HepG2 (cell line): Measurements from ENCODE around the gene FIS1. TPM values are rescaled to one million over a fixed set of nuclear protein-coding genes. Genes with fewer than 3 reads are reported as not detected.

Experiments used
- CCDC6 ChIP-seq: sonication (generic); formaldehyde crosslinking; IDR thresholded peaks from 2 replicates; pipeline ENCODE4 v1.8.1; 2022; ENCODE audit warnings: mild to moderate bottlenecking, missing genetic modification reagents, moderate library complexity
- GFI1 ChIP-seq: sonication (generic); formaldehyde crosslinking; IDR thresholded peaks from 2 replicates; pipeline ENCODE4 v1.5.0; 2020; ENCODE audit warnings: missing genetic modification reagents, mild to moderate bottlenecking, borderline replicate concordance
- HNRNPH1 ChIP-seq: fragments of 200-400 bp; formaldehyde crosslinking; optimal IDR thresholded peaks from 2 replicates; pipeline ENCODE3; 2017; ENCODE audit warnings: mild to moderate bottlenecking, low read depth, low read length
- KDM1A ChIP-seq: IDR thresholded peaks from 2 replicates; pipeline ENCODE4 v1.6.1; 2016; ENCODE audit warnings: missing compliant biosample characterization
- KLF12 ChIP-seq: sonication (generic); formaldehyde crosslinking; IDR thresholded peaks from 2 replicates; pipeline ENCODE4 v1.4.0; 2020; ENCODE audit warnings: missing genetic modification reagents, borderline replicate concordance
- LCORL ChIP-seq, 2 experiments: fragments of 450-650 bp in 1 of 2; sonication (generic) in 1 of 2; formaldehyde crosslinking in 1 of 2; IDR thresholded peaks; 2 replicates each; pipeline versions ENCODE4 v1.5.0 to v1.6.1; 2017 to 2020; ENCODE audit warnings: antibody characterized with exemption in 1 of 2, missing genetic modification reagents in 1 of 2
- MTA3 ChIP-seq: sonication (generic); formaldehyde crosslinking; IDR thresholded peaks from 2 replicates; pipeline ENCODE4 v1.4.0; 2020; ENCODE audit warnings: missing genetic modification reagents
- NAIF1 ChIP-seq: sonication (generic); formaldehyde crosslinking; IDR thresholded peaks from 2 replicates; pipeline ENCODE4 v1.5.0; 2020; ENCODE audit warnings: mild to moderate bottlenecking, missing genetic modification reagents, borderline replicate concordance
- NFYC ChIP-seq: IDR thresholded peaks from 2 replicates; pipeline ENCODE4 v1.6.1; 2016; ENCODE audit warnings: missing genetic modification reagents, missing compliant biosample characterization
- PPARG ChIP-seq: conservative IDR thresholded peaks from 2 replicates; pipeline ENCODE4 v1.6.1; 2016; ENCODE audit warnings: missing biosample characterization, missing genetic modification reagents
- SMAD1 ChIP-seq: sonication (generic); formaldehyde crosslinking; IDR thresholded peaks from 2 replicates; pipeline ENCODE4 v1.4.0; 2020; ENCODE audit warnings: missing genetic modification reagents, low read depth, mild to moderate bottlenecking, borderline replicate concordance
- SSRP1 ChIP-seq: IDR thresholded peaks from 2 replicates; pipeline ENCODE4 v1.6.1; 2016; ENCODE audit warnings: control low read depth
- TBP ChIP-seq: sonication (generic); formaldehyde crosslinking; IDR thresholded peaks from 2 replicates; pipeline ENCODE4 v1.5.0; 2020; ENCODE audit warnings: missing genetic modification reagents
- TSC22D2 ChIP-seq: sonication (generic); formaldehyde crosslinking; IDR thresholded peaks from 2 replicates; pipeline ENCODE4 v1.5.1; 2020; ENCODE audit warnings: missing genetic modification reagents, mild to moderate bottlenecking, borderline replicate concordance
- ZBTB34 ChIP-seq: sonication (generic); formaldehyde crosslinking; IDR thresholded peaks from 2 replicates; pipeline ENCODE4 v1.8.0; 2022; ENCODE audit warnings: mild to moderate bottlenecking, missing genetic modification reagents
- ZBTB37 ChIP-seq: sonication (generic); formaldehyde crosslinking; IDR thresholded peaks from 2 replicates; pipeline ENCODE4 v1.4.0; 2020; ENCODE audit warnings: mild to moderate bottlenecking, missing genetic modification reagents
- ZNF180 ChIP-seq: sonication (generic); formaldehyde crosslinking; IDR thresholded peaks from 2 replicates; pipeline ENCODE4 v1.4.0; 2020; ENCODE audit warnings: low read depth, missing genetic modification reagents, borderline replicate concordance
- ZNF496 ChIP-seq: sonication (generic); formaldehyde crosslinking; IDR thresholded peaks from 2 replicates; pipeline ENCODE4 v1.8.1; 2023; ENCODE audit warnings: mild to moderate bottlenecking, moderate library complexity, missing genetic modification reagents; ENCODE audit not compliant: insufficient replicate concordance
- ZNF616 ChIP-seq: sonication (generic); formaldehyde crosslinking; IDR thresholded peaks from 2 replicates; pipeline ENCODE4 v1.5.0; 2020; ENCODE audit warnings: low read depth, mild to moderate bottlenecking, missing genetic modification reagents
- ZSCAN29 ChIP-seq: sonication (generic); formaldehyde crosslinking; conservative IDR thresholded peaks from 2 replicates; pipeline ENCODE4 v1.4.0; 2020; ENCODE audit warnings: mild to moderate bottlenecking, missing genetic modification reagents
- polyA plus RNA-seq, 8 experiments: library from polyadenylated mRNA; depleted of rRNA in 3 of 8; stranded (reverse) in 7 of 8; unstranded in 1 of 8; fragments of >200 nt; fragmentation: Illumina TruSeq in 4 of 8; extraction: Trizol in 4 of 8; gene quantifications; 2 replicates each; pipeline versions ENCODE4 v1.2.1 to v1.2.3, GENCODE V29; 2011 to 2016; ENCODE audit warnings: low read depth in 4 of 8, missing spikeins in 1 of 8, mixed read lengths in 1 of 8; ENCODE audit not compliant: insufficient read depth in 1 of 8
- total RNA-seq, 5 experiments: library from RNA; depleted of rRNA; stranded (reverse); fragments of >200 nt; fragmentation: Illumina TruSeq; extraction: Trizol; gene quantifications; 2 replicates each; pipeline ENCODE4 v1.2.3, GENCODE V29; 2016; ENCODE audit warnings: low read depth in 1 of 5
- TF ChIP-seq, protein P1 (sequence below): IDR thresholded peaks from 2 replicates; pipeline ENCODE4 v1.4.0; 2020; ENCODE audit warnings: mild to moderate bottlenecking, missing genetic modification reagents
- TF ChIP-seq, protein P2 (sequence below): sonication (generic); formaldehyde crosslinking; IDR thresholded peaks from 2 replicates; pipeline ENCODE4 v1.5.0; 2020; ENCODE audit warnings: mild to moderate bottlenecking, missing genetic modification reagents

Gene FIS1
- total and polyA plus RNA-seq, 2 of the 13 experiments (the other 11 are each of a cell fraction or from before 2014, with no cell fraction given) = 97.5 to 101 TPM

DNA sequence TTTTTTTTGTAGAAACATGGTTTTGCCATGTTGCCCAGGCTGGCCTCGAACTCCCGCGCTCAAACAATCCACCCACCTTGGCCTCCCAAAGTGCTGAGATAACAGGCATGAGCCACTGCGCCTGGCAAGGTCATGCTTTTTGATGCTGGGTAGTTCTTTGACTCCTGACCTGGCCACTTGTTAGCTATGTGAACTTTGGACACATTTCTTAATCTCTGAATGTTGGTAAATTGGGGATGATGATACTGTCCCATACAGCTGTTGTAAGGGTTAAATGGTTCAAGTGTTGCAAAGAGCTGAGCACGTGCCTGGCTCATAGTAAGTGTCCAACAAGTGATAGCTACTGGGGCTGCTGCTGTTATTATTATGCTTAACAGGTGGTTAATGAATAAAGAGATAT lies 24.6 kb downstream of the FIS1 start (continued):
- TF ChIP-seq GFI1 (CRISPR knock-in tag) (no peak), MTA3 (CRISPR knock-in tag) (no peak), TBP (CRISPR knock-in tag) (no peak), PPARG (CRISPR knock-in tag) (peak; percentile 47; the same call in 1 of the 2 replicates), NAIF1 (CRISPR knock-in tag) (no peak), KDM1A (CRISPR knock-in tag) (0 out of 2 replicates have a peak, but pooled peaks have one; percentile 10), KLF12 (CRISPR knock-in tag) (no peak), ZBTB37 (CRISPR knock-in tag) (no peak), CCDC6 (no peak), ZSCAN29 (CRISPR knock-in tag) (no peak), TSC22D2 (CRISPR knock-in tag) (no peak), SSRP1 (CRISPR knock-in tag) (0 out of 2 replicates have a peak, but pooled peaks have one; percentile 65), ZNF496 (CRISPR knock-in tag) (no peak), SMAD1 (CRISPR knock-in tag) (no peak), HNRNPH1 (no peak), ZNF616 (no peak), LCORL (IDR thresholded peaks at IDR 0.05) (no peak), LCORL (CRISPR knock-in tag; IDR thresholded peaks at IDR 0.05) (peak; percentile 54; the same call in 1 of the 2 replicates), ZNF180 (CRISPR knock-in tag) (no peak), ZBTB34 (CRISPR knock-in tag) (no peak), NFYC (CRISPR knock-in tag) (no peak)
- TF ChIP-seq, protein P1, sequence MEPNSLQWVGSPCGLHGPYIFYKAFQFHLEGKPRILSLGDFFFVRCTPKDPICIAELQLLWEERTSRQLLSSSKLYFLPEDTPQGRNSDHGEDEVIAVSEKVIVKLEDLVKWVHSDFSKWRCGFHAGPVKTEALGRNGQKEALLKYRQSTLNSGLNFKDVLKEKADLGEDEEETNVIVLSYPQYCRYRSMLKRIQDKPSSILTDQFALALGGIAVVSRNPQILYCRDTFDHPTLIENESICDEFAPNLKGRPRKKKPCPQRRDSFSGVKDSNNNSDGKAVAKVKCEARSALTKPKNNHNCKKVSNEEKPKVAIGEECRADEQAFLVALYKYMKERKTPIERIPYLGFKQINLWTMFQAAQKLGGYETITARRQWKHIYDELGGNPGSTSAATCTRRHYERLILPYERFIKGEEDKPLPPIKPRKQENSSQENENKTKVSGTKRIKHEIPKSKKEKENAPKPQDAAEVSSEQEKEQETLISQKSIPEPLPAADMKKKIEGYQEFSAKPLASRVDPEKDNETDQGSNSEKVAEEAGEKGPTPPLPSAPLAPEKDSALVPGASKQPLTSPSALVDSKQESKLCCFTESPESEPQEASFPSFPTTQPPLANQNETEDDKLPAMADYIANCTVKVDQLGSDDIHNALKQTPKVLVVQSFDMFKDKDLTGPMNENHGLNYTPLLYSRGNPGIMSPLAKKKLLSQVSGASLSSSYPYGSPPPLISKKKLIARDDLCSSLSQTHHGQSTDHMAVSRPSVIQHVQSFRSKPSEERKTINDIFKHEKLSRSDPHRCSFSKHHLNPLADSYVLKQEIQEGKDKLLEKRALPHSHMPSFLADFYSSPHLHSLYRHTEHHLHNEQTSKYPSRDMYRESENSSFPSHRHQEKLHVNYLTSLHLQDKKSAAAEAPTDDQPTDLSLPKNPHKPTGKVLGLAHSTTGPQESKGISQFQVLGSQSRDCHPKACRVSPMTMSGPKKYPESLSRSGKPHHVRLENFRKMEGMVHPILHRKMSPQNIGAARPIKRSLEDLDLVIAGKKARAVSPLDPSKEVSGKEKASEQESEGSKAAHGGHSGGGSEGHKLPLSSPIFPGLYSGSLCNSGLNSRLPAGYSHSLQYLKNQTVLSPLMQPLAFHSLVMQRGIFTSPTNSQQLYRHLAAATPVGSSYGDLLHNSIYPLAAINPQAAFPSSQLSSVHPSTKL (CRISPR knock-in tag) = peak; percentile 26
- TF ChIP-seq, protein P2, sequence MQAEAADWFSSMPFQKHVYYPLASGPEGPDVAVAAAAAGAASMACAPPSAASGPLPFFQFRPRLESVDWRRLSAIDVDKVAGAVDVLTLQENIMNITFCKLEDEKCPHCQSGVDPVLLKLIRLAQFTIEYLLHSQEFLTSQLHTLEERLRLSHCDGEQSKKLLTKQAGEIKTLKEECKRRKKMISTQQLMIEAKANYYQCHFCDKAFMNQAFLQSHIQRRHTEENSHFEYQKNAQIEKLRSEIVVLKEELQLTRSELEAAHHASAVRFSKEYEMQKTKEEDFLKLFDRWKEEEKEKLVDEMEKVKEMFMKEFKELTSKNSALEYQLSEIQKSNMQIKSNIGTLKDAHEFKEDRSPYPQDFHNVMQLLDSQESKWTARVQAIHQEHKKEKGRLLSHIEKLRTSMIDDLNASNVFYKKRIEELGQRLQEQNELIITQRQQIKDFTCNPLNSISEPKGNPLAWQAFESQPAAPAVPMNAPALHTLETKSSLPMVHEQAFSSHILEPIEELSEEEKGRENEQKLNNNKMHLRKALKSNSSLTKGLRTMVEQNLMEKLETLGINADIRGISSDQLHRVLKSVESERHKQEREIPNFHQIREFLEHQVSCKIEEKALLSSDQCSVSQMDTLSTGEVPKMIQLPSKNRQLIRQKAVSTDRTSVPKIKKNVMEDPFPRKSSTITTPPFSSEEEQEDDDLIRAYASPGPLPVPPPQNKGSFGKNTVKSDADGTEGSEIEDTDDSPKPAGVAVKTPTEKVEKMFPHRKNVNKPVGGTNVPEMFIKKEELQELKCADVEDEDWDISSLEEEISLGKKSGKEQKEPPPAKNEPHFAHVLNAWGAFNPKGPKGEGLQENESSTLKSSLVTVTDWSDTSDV (CRISPR knock-in tag) = no peak
